Measurements from ENCODE around the gene RARRES2.

The RARRES2 gene

GRCh38 chr7:150357270-150357669, 15.8 kb upstream of the RARRES2 start:
- 20% methylated on average over 6 of the region's 9 CpGs for WGBS
- Histone ChIP-seq H2AK5ac (ENCODE audit: low read length, severe bottlenecking) (no peak overlapping the region), H3K4ac (ENCODE audit: low read depth in 1 of 2, low read length in 2 of 2) (no peak overlapping the region), H2BK15ac (ENCODE audit: low read depth, poor library complexity, severe bottlenecking) (no peak overlapping the region), H3K9me3 (ENCODE audit: control insufficient read depth, low read length) (no peaks in the 10 kb centered on the region), H2BK5ac (ENCODE audit: low read depth, low read length, poor library complexity, severe bottlenecking) (no peak overlapping the region), H3K79me1 (replicated peaks; ENCODE audit: low read length, poor library complexity, severe bottlenecking) (no peaks in the 10 kb centered on the region), H2BK12ac (ENCODE audit: low read length in 2 of 2) (peak overlapping the region; percentile 37 to 86), H3K36me3 (ENCODE audit: control insufficient read depth in 1 of 2, insufficient read depth in 2 of 2, low read depth in 1 of 2, low read length in 2 of 2) (peaks cover 0 to 4% of the 10 kb centered on the region in 2 experiments), H3K4me1 (ENCODE audit: control insufficient read depth, insufficient read depth, low read depth, low read length) (peaks cover 2% of the 10 kb centered on the region), H3K27me3 (ENCODE audit: control insufficient read depth in 1 of 2, insufficient read depth in 1 of 2, low read length in 2 of 2) (peaks cover 0 to 11% of the 10 kb centered on the region in 2 experiments), H3K27ac (ENCODE audit: low read length, poor library complexity, severe bottlenecking) (no peak overlapping the region), H3K23ac (ENCODE audit: low read length in 2 of 2) (no peak overlapping the region), H2BK120ac (ENCODE audit: low read depth, low read length) (no peak overlapping the region), H3K18ac (ENCODE audit: low read depth in 1 of 2, low read length in 2 of 2) (peak overlapping the region in 1 of 2 experiments; percentile 80), H4K91ac (ENCODE audit: low read length) (no peak overlapping the region), H3K14ac (ENCODE audit: low read length in 2 of 2) (no peak overlapping the region), H4K8ac (ENCODE audit: low read length) (peak overlapping the region; percentile 96), H3K4me3 (ENCODE audit: insufficient read depth in 1 of 2, low read depth in 1 of 2, low read length in 2 of 2) (no peak overlapping the region), H3K4me2 (ENCODE audit: low read length, poor library complexity, severe bottlenecking) (no peak overlapping the region), H3K9ac (ENCODE audit: low read length) (no peak overlapping the region), H2AFZ (ENCODE audit: low read depth, low read length) (peak overlapping the region; percentile 33)
- DNase-seq: peak; percentile 86

GRCh38 chr7:150356265-150356897, 15.0 kb upstream of the RARRES2 start:
- Histone ChIP-seq H3K14ac (ENCODE audit: low read length in 2 of 2) (no peak overlapping the region), H3K27me3 (ENCODE audit: control insufficient read depth in 1 of 2, insufficient read depth in 1 of 2, low read length in 2 of 2) (peaks cover 0 to 2% of the 10 kb centered on the region in 2 experiments), H3K27ac (ENCODE audit: low read length, poor library complexity, severe bottlenecking) (no peak overlapping the region), H3K18ac (ENCODE audit: low read depth in 1 of 2, low read length in 2 of 2) (no peak overlapping the region), H3K4me1 (ENCODE audit: control insufficient read depth, insufficient read depth, low read depth, low read length) (peaks cover 2% of the 10 kb centered on the region), H2BK12ac (ENCODE audit: low read length in 2 of 2) (no peak overlapping the region), H3K36me3 (ENCODE audit: control insufficient read depth in 1 of 2, insufficient read depth in 2 of 2, low read depth in 1 of 2, low read length in 2 of 2) (peaks cover 0 to 4% of the 10 kb centered on the region in 2 experiments), H2BK120ac (ENCODE audit: low read depth, low read length) (no peak overlapping the region), H3K9ac (ENCODE audit: low read length) (no peak overlapping the region), H3K4me3 (ENCODE audit: insufficient read depth in 1 of 2, low read depth in 1 of 2, low read length in 2 of 2) (no peak overlapping the region), H2AK5ac (ENCODE audit: low read length, severe bottlenecking) (no peak overlapping the region), H4K8ac (ENCODE audit: low read length) (peak overlapping the region; percentile 87), H3K9me3 (ENCODE audit: control insufficient read depth, low read length) (no peaks in the 10 kb centered on the region), H4K91ac (ENCODE audit: low read length) (no peak overlapping the region), H3K4ac (ENCODE audit: low read depth in 1 of 2, low read length in 2 of 2) (no peak overlapping the region), H3K23ac (ENCODE audit: low read length in 2 of 2) (no peak overlapping the region), H3K79me1 (replicated peaks; ENCODE audit: low read length, poor library complexity, severe bottlenecking) (no peaks in the 10 kb centered on the region), H2AFZ (ENCODE audit: low read depth, low read length) (no peak overlapping the region), H2BK15ac (ENCODE audit: low read depth, poor library complexity, severe bottlenecking) (no peak overlapping the region), H2BK5ac (ENCODE audit: low read depth, low read length, poor library complexity, severe bottlenecking) (no peak overlapping the region), H3K4me2 (ENCODE audit: low read length, poor library complexity, severe bottlenecking) (no peak overlapping the region)
- no CpG with 5 or more reads among the region's 6 CpGs for WGBS
- peak; percentile 71 for DNase-seq

- no peak overlapping the region for H2AK5ac ChIP-seq (ENCODE audit: low read length, severe bottlenecking)
- no peak overlapping the region for H4K8ac ChIP-seq (ENCODE audit: low read length)
- H4K91ac ChIP-seq (ENCODE audit: low read length): no peak overlapping the region
- no peak overlapping the region for H2BK12ac ChIP-seq (ENCODE audit: low read length in 2 of 2)
- H3K4ac ChIP-seq (ENCODE audit: low read depth in 1 of 2, low read length in 2 of 2): no peak overlapping the region
- no peak overlapping the region for H2BK120ac ChIP-seq (ENCODE audit: low read depth, low read length)
- no peaks in the 10 kb centered on the region for H3K9me3 ChIP-seq (ENCODE audit: control insufficient read depth, low read length)
- no peak overlapping the region for H3K4me3 ChIP-seq (ENCODE audit: insufficient read depth in 1 of 2, low read depth in 1 of 2, low read length in 2 of 2)
- no peaks in the 10 kb centered on the region for H3K27me3 ChIP-seq (ENCODE audit: control insufficient read depth in 1 of 2, insufficient read depth in 1 of 2, low read length in 2 of 2)
- H3K4me1 ChIP-seq (ENCODE audit: control insufficient read depth, insufficient read depth, low read depth, low read length): peaks cover 2% of the 10 kb centered on the region
- H3K79me1 ChIP-seq (replicated peaks; ENCODE audit: low read length, poor library complexity, severe bottlenecking): no peaks in the 10 kb centered on the region
- no peak overlapping the region for H3K9ac ChIP-seq (ENCODE audit: low read length)
- no CpG with 5 or more reads among the region's 1 CpG for WGBS
- H3K14ac ChIP-seq (ENCODE audit: low read length in 2 of 2): no peak overlapping the region
- no peak overlapping the region for H3K27ac ChIP-seq (ENCODE audit: low read length, poor library complexity, severe bottlenecking)
- DNase-seq: no peak
- no peak overlapping the region for H2BK5ac ChIP-seq (ENCODE audit: low read depth, low read length, poor library complexity, severe bottlenecking)
- no peak overlapping the region for H3K18ac ChIP-seq (ENCODE audit: low read depth in 1 of 2, low read length in 2 of 2)
- peaks cover 0 to 4% of the 10 kb centered on the region in 2 experiments for H3K36me3 ChIP-seq (ENCODE audit: control insufficient read depth in 1 of 2, insufficient read depth in 2 of 2, low read depth in 1 of 2, low read length in 2 of 2)
- no peak overlapping the region for H2AFZ ChIP-seq (ENCODE audit: low read depth, low read length)
- no peak overlapping the region for H3K23ac ChIP-seq (ENCODE audit: low read length in 2 of 2)
- H2BK15ac ChIP-seq (ENCODE audit: low read depth, poor library complexity, severe bottlenecking): no peak overlapping the region
- H3K4me2 ChIP-seq (ENCODE audit: low read length, poor library complexity, severe bottlenecking): no peak overlapping the region
These were observed 14.2 kb upstream of the RARRES2 start for GRCh38 chr7:150355666-150356059.

GRCh38 chr7:150351587-150352194, 10.3 kb upstream of the RARRES2 start:
- peaks cover 0 to 1% of the 10 kb centered on the region in 2 experiments for H3K27me3 ChIP-seq (ENCODE audit: control insufficient read depth in 1 of 2, insufficient read depth in 1 of 2, low read length in 2 of 2)
- WGBS: 80% methylated on average over 3 of the region's 8 CpGs

More at GRCh38 chr7:150351587-150352194, 10.3 kb upstream of the RARRES2 start:
- no peaks in the 10 kb centered on the region for H3K4me1 ChIP-seq (ENCODE audit: control insufficient read depth, insufficient read depth, low read depth, low read length)
- H3K14ac ChIP-seq (ENCODE audit: low read length in 2 of 2): no peak overlapping the region
- H2BK15ac ChIP-seq (ENCODE audit: low read depth, poor library complexity, severe bottlenecking): no peak overlapping the region
- H3K18ac ChIP-seq (ENCODE audit: low read depth in 1 of 2, low read length in 2 of 2): no peak overlapping the region
- no peaks in the 10 kb centered on the region for H3K79me1 ChIP-seq (replicated peaks; ENCODE audit: low read length, poor library complexity, severe bottlenecking)
- peaks cover 2% of the 10 kb centered on the region for H3K9me3 ChIP-seq (ENCODE audit: control insufficient read depth, low read length)
- no peak overlapping the region for H2AFZ ChIP-seq (ENCODE audit: low read depth, low read length)
- H3K4me3 ChIP-seq (ENCODE audit: insufficient read depth in 1 of 2, low read depth in 1 of 2, low read length in 2 of 2): no peak overlapping the region
- no peak overlapping the region for H2BK5ac ChIP-seq (ENCODE audit: low read depth, low read length, poor library complexity, severe bottlenecking)
- no peaks in the 10 kb centered on the region for H3K36me3 ChIP-seq (ENCODE audit: control insufficient read depth in 1 of 2, insufficient read depth in 2 of 2, low read depth in 1 of 2, low read length in 2 of 2)
- H3K4ac ChIP-seq (ENCODE audit: low read depth in 1 of 2, low read length in 2 of 2): no peak overlapping the region
- H2AK5ac ChIP-seq (ENCODE audit: low read length, severe bottlenecking): no peak overlapping the region
- H2BK12ac ChIP-seq (ENCODE audit: low read length in 2 of 2): no peak overlapping the region
- no peak overlapping the region for H4K8ac ChIP-seq (ENCODE audit: low read length)
- no peak overlapping the region for H3K27ac ChIP-seq (ENCODE audit: low read length, poor library complexity, severe bottlenecking)
- no peak for DNase-seq
- no peak overlapping the region for H3K9ac ChIP-seq (ENCODE audit: low read length)
- no peak overlapping the region for H3K23ac ChIP-seq (ENCODE audit: low read length in 2 of 2)
- no peak overlapping the region for H4K91ac ChIP-seq (ENCODE audit: low read length)
- H3K4me2 ChIP-seq (ENCODE audit: low read length, poor library complexity, severe bottlenecking): no peak overlapping the region
- no peak overlapping the region for H2BK120ac ChIP-seq (ENCODE audit: low read depth, low read length)

Data from mesenchymal stem cell (in vitro differentiated cells and primary cell).